Naive thymus-derived CD4-positive, alpha-beta T cell (primary cell): ENCODE results near the gene DENND1A. TPM values are rescaled to one million over a fixed set of nuclear protein-coding genes. Genes with fewer than 3 reads are reported as not detected.

ENCODE experiments used
- ATAC-seq: fragments of 150-1000 bp; cut with Tn5 transposase; 2 replicates; pipeline ENCODE4 v1.10.0; 2021; ENCODE audit warnings: mild to moderate bottlenecking, moderate library complexity
- CTCF ChIA-PET: fragments of 350-600 bp; sonication (Branson Sonifier 250); formaldehyde crosslinking; loops from one replicate; lab custom pipeline; 2021; ENCODE audit warnings: antibody characterized with exemption; lab: Charles Lee
- POLR2A ChIA-PET: fragments of 350-600 bp; sonication (Branson Sonifier 250); formaldehyde crosslinking; loops from one replicate; lab custom pipeline; 2021; ENCODE audit warnings: antibody characterized with exemption, inconsistent platforms; lab: Charles Lee
- DNase-seq, 9 donors: peaks; one replicate each; pipeline versions ENCODE4 v3.0.0 to v3.0.0-alpha.2; 2020 to 2022; ENCODE audit warnings: mixed read lengths in 1 of 9
- H3K27ac ChIP-seq: one replicate; pipeline ENCODE4 v1.7.0; 2013; ENCODE audit warnings: mild to moderate bottlenecking, low read depth, low read length, moderate library complexity
- H3K27me3 ChIP-seq, 2 donors: one replicate each; pipeline ENCODE4 v1.7.0; 2013; ENCODE audit warnings: low read length in 2 of 2, mild to moderate bottlenecking in 2 of 2, moderate library complexity in 2 of 2; ENCODE audit not compliant: control insufficient read depth in 2 of 2, insufficient read depth in 2 of 2
- H3K36me3 ChIP-seq, 3 experiments: 1 replicate in 2 of 3; 2 replicates in 1 of 3; pipeline ENCODE4 v1.7.0; 2013; ENCODE audit warnings: low read length in 3 of 3, mild to moderate bottlenecking in 3 of 3, moderate library complexity in 1 of 3; ENCODE audit not compliant: insufficient read depth in 3 of 3, control insufficient read depth in 2 of 3
- H3K4me1 ChIP-seq, 2 donors: one replicate each; pipeline ENCODE4 v1.7.0; 2013; ENCODE audit warnings: low read length in 2 of 2, mild to moderate bottlenecking in 2 of 2, moderate library complexity in 1 of 2; ENCODE audit not compliant: control insufficient read depth in 2 of 2, insufficient read depth in 2 of 2
- H3K4me3 ChIP-seq: 2 replicates; pipeline ENCODE4 v1.7.0; 2013; ENCODE audit warnings: mild to moderate bottlenecking, low read length
- H3K9me3 ChIP-seq, 3 experiments: 1 replicate in 2 of 3; 2 replicates in 1 of 3; pipeline ENCODE4 v1.7.0; 2013; ENCODE audit warnings: low read length in 3 of 3; ENCODE audit not compliant: control insufficient read depth in 2 of 3
- H3K27ac Mint-ChIP-seq, 9 donors: one replicate each; pipeline ENCODE4 v1.8.0; 2020 to 2022; ENCODE audit warnings: mixed read lengths in 9 of 9, mild to moderate bottlenecking in 8 of 9, moderate library complexity in 5 of 9, inconsistent platforms in 2 of 9
- H3K27me3 Mint-ChIP-seq, 5 donors: one replicate each; pipeline ENCODE4 v1.8.0; 2021 to 2022; ENCODE audit warnings: mixed read lengths in 5 of 5, mild to moderate bottlenecking in 1 of 5
- H3K36me3 Mint-ChIP-seq, 5 donors: one replicate each; pipeline ENCODE4 v1.8.0; 2020 to 2022; ENCODE audit warnings: mixed read lengths in 5 of 5, mild to moderate bottlenecking in 3 of 5, inconsistent platforms in 1 of 5
- H3K4me1 Mint-ChIP-seq, 7 donors: one replicate each; pipeline ENCODE4 v1.8.0; 2020 to 2022; ENCODE audit warnings: mixed read lengths in 7 of 7, mild to moderate bottlenecking in 3 of 7, inconsistent platforms in 1 of 7
- H3K4me3 Mint-ChIP-seq, 10 donors: one replicate each; pipeline ENCODE4 v1.8.0; 2020 to 2022; ENCODE audit warnings: mild to moderate bottlenecking in 10 of 10, mixed read lengths in 10 of 10, moderate library complexity in 6 of 10, inconsistent platforms in 2 of 10
- H3K9me3 Mint-ChIP-seq, 11 donors: one replicate each; pipeline ENCODE4 v1.8.0; 2020 to 2022; ENCODE audit warnings: mixed read lengths in 11 of 11, mild to moderate bottlenecking in 4 of 11, inconsistent platforms in 1 of 11, moderate library complexity in 1 of 11
- intact Hi-C, 2 donors: fragments of 100-400 bp; cut with micrococcal nuclease; formaldehyde crosslinking; loops; one replicate each; pipeline ENCODE4 v1.15.1; 2023
- polyA plus RNA-seq, 2 donors: library from polyadenylated mRNA; unstranded; fragments of 300-500 nt; fragmentation: Illumina TruSeq; gene quantifications; one replicate each; pipeline ENCODE4 v1.2.3, GENCODE V29; 2021
- total RNA-seq, 6 experiments: library from RNA in 5 of 6; stranded (reverse) in 5 of 6; gene quantifications; 1 replicate in 5 of 6; 2 replicates in 1 of 6; pipeline ENCODE4 v1.2.3 and lab custom pipeline; 2021 to 2026

DENND1A gene
- total and polyA plus RNA-seq, 7 experiments from 2014 or later, result 4.6 to 41.1 (median 16.5) TPM

GRCh38 chr9:123457583-123457982 lies 472.3 kb downstream of the DENND1A start:
- no peak overlapping the region for H3K4me3 ChIP-seq
- intact Hi-C loops, result no loop called here
- ATAC-seq (no peak), DNase-seq (no peak)
- ChIA-PET CTCF (no interaction called here), POLR2A (no interaction called here)
- H3K4me1 ChIP-seq, result no peaks in the 10 kb centered on the region
- Mint-ChIP-seq H3K4me3 (no peak overlapping the region), H3K27me3 (no peaks in the 10 kb centered on the region), H3K9me3 (no peaks in the 10 kb centered on the region), H3K27ac (no peak overlapping the region), H3K36me3 (peaks cover 0 to 40% (median 12%) of the 10 kb centered on the region in 5 donors), H3K4me1 (peaks cover 0 to 4% (median 0%) of the 10 kb centered on the region in 7 donors)
- H3K9me3 ChIP-seq, result no peaks in the 10 kb centered on the region
- no peaks in the 10 kb centered on the region for H3K27me3 ChIP-seq
- peaks cover 0 to 16% (median 0%) of the 10 kb centered on the region in 3 experiments for H3K36me3 ChIP-seq
- H3K27ac ChIP-seq, result no peak overlapping the region

- Histone ChIP-seq H3K36me3 (peaks cover 0 to 20% (median 0%) of the 10 kb centered on the region in 3 experiments), H3K27me3 (no peaks in the 10 kb centered on the region), H3K4me3 (no peak overlapping the region), H3K9me3 (no peaks in the 10 kb centered on the region), H3K27ac (no peak overlapping the region), H3K4me1 (no peaks in the 10 kb centered on the region)
- DNase-seq, result no peak
- ChIA-PET CTCF (no interaction called here), POLR2A (no interaction called here)
- Mint-ChIP-seq H3K4me1 (peaks cover 0 to 2% (median 0%) of the 10 kb centered on the region in 7 donors), H3K27ac (no peak overlapping the region), H3K36me3 (peaks cover 0 to 49% (median 12%) of the 10 kb centered on the region in 5 donors), H3K9me3 (no peaks in the 10 kb centered on the region), H3K27me3 (no peaks in the 10 kb centered on the region), H3K4me3 (no peak overlapping the region)
- ATAC-seq, result no peak
- intact Hi-C loops, result no loop called here
Observed at GRCh38 chr9:123456011-123456410, 473.9 kb downstream of the DENND1A start.

- Mint-ChIP-seq H3K27me3 (no peaks in the 10 kb centered on the region), H3K27ac (no peak overlapping the region), H3K9me3 (no peaks in the 10 kb centered on the region), H3K36me3 (peaks cover 0 to 53% (median 18%) of the 10 kb centered on the region in 5 donors), H3K4me1 (peaks cover 0 to 2% (median 0%) of the 10 kb centered on the region in 7 donors), H3K4me3 (no peak overlapping the region)
- Histone ChIP-seq H3K36me3 (peaks cover 0 to 24% (median 0%) of the 10 kb centered on the region in 3 experiments), H3K27me3 (no peaks in the 10 kb centered on the region), H3K4me1 (no peaks in the 10 kb centered on the region), H3K4me3 (no peak overlapping the region), H3K9me3 (no peaks in the 10 kb centered on the region), H3K27ac (no peak overlapping the region)
- ChIA-PET CTCF (no interaction called here), POLR2A (no interaction called here)
- ATAC-seq, result no peak
- intact Hi-C loops, result no loop called here
- DNase-seq, result no peak
Observed at GRCh38 chr9:123455187-123455586, 474.7 kb downstream of the DENND1A start.

- no peak overlapping the region for H3K27ac Mint-ChIP-seq
Observed at GRCh38 chr9:123454361-123454760, 475.6 kb downstream of the DENND1A start.

GRCh38 chr9:123453831-123454321 lies 476.1 kb downstream of the DENND1A start:
- Mint-ChIP-seq H3K9me3 (no peaks in the 10 kb centered on the region), H3K27me3 (no peaks in the 10 kb centered on the region), H3K27ac (no peak overlapping the region), H3K4me1 (peaks cover 0 to 2% (median 0%) of the 10 kb centered on the region in 7 donors), H3K36me3 (peaks cover 0 to 54% (median 18%) of the 10 kb centered on the region in 5 donors), H3K4me3 (no peak overlapping the region)
- Histone ChIP-seq H3K36me3 (peaks cover 0 to 24% (median 0%) of the 10 kb centered on the region in 3 experiments), H3K27me3 (no peaks in the 10 kb centered on the region), H3K4me1 (no peaks in the 10 kb centered on the region), H3K9me3 (no peaks in the 10 kb centered on the region), H3K4me3 (no peak overlapping the region), H3K27ac (no peak overlapping the region)
- ChIA-PET POLR2A (no interaction called here), CTCF (interaction anchor here (0.6 kb wide), 1 partner anchor 231 kb away, joined by 3 read pairs; no protein-coding TSS in a partner anchor)
- intact Hi-C loops, result no loop called here
- DNase-seq (no peak), ATAC-seq (no peak)

More at GRCh38 chr9:123454361-123454760, 475.6 kb downstream of the DENND1A start:
- ChIA-PET CTCF (no interaction called here), POLR2A (no interaction called here)
- Histone ChIP-seq H3K36me3 (peaks cover 0 to 24% (median 0%) of the 10 kb centered on the region in 3 experiments), H3K27ac (no peak overlapping the region), H3K4me3 (no peak overlapping the region), H3K9me3 (no peaks in the 10 kb centered on the region), H3K4me1 (no peaks in the 10 kb centered on the region), H3K27me3 (no peaks in the 10 kb centered on the region)
- Mint-ChIP-seq H3K9me3 (no peaks in the 10 kb centered on the region), H3K4me3 (no peak overlapping the region), H3K4me1 (peaks cover 0 to 2% (median 0%) of the 10 kb centered on the region in 7 donors), H3K27me3 (no peaks in the 10 kb centered on the region), H3K36me3 (peaks cover 0 to 54% (median 18%) of the 10 kb centered on the region in 5 donors)
- DNase-seq (no peak), ATAC-seq (no peak)
- intact Hi-C loops, result no loop called here

- ChIA-PET POLR2A (no interaction called here), CTCF (interaction anchor here (0.6 kb wide), 1 partner anchor 230 kb away, joined by 3 read pairs; no protein-coding TSS in a partner anchor)
- H3K27me3 Mint-ChIP-seq, result no peaks in the 10 kb centered on the region
- Histone ChIP-seq H3K9me3 (no peaks in the 10 kb centered on the region), H3K36me3 (peaks cover 0 to 24% (median 0%) of the 10 kb centered on the region in 3 experiments), H3K4me1 (no peaks in the 10 kb centered on the region), H3K27me3 (no peaks in the 10 kb centered on the region), H3K4me3 (no peak overlapping the region), H3K27ac (no peak overlapping the region)
- peaks cover 0 to 56% (median 18%) of the 10 kb centered on the region in 5 donors for H3K36me3 Mint-ChIP-seq
- no peak overlapping the region for H3K4me3 Mint-ChIP-seq
- ATAC-seq, result no peak
- no peak overlapping the region for H3K27ac Mint-ChIP-seq
- no peaks in the 10 kb centered on the region for H3K9me3 Mint-ChIP-seq
- no peak for DNase-seq
- H3K4me1 Mint-ChIP-seq, result peaks cover 0 to 2% (median 0%) of the 10 kb centered on the region in 7 donors
- intact Hi-C loops, result no loop called here
Observed at GRCh38 chr9:123453076-123453667, 476.8 kb downstream of the DENND1A start.
